ENCODE measurements around the gene KRT36. TPM values are rescaled to one million over a fixed set of nuclear protein-coding genes. Genes with fewer than 3 reads are reported as not detected.

KRT36 gene
- total RNA-seq, 1 donor from 2014 or later, result not detected

DNA sequence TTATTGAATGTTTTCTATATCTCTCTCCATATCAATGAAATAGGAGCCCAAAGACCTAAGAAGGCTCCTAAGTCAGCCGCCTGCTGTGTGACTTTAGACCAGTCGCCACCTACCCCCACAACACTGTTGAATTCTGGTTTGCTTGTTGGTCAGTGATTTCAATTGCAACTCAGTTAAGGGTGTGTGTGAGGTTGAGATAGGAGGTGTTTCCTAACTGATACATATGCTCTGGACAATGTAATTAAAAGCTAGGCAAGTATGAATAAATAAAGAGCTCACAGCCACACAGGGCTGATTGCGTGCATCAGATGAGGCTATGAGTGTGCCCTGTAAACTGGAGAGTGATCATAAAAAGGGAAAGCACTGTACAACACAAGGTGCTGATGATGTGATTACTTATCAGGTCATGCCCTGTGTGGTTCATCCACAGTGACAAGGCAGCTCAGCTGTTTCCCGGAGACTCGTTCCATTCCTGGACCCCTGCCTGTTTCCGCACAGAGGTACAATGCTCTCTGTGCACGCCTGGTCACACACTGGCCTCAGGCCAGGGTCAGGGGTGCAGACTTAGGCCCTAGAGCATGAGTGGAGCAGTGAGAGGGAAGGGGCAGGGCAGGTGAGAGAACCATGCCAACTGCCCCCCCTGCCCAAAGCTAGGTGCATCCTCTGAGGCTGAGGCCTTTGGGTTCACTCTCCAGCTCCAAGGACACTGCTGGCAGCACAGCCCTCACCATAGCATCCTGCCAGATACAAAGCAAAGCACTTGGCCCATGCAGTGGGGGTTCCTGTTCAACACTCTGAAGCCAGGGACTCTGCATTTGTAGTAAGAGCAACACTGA lies 5.5 kb downstream of the KRT36 start:
- intact Hi-C loops (cut with DNase I), result no loop called here
- no peak for DNase-seq (ENCODE audit: low spot score)

GRCh38 chr17:41483531-41483930 lies 6.2 kb downstream of the KRT36 start:
- intact Hi-C loops (cut with DNase I), result no loop called here
- DNase-seq (ENCODE audit: low spot score), result no peak

DNA sequence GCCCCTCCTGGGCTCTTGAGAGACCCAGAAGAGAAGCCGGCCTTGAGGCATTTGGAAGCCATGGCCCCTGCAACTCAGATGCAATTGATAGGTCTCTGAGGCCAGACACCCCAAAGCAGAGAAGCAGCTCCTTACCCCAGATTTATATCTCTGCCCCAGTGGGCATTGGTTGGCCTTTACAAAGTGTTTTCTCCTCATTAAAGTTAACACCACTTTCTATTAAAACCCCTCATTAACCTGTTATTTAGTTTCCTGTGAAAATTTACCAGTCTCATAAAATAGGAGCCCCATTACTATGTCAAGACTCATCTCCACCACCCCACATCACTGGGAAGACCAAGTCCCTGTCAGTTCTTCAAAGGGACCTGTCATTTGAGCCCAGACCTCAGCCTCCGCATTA lies 8.7 kb downstream of the KRT36 start, which contains the start of gene KRT35:
TSS of gene KRT35 (minus strand) at position 116 of the 400 bp plus-strand sequence. CDS start at position 62, 54 bp downstream.
- intact Hi-C loops (cut with DNase I), result no loop called here
- DNase-seq (ENCODE audit: low spot score), result no peak

DNA sequence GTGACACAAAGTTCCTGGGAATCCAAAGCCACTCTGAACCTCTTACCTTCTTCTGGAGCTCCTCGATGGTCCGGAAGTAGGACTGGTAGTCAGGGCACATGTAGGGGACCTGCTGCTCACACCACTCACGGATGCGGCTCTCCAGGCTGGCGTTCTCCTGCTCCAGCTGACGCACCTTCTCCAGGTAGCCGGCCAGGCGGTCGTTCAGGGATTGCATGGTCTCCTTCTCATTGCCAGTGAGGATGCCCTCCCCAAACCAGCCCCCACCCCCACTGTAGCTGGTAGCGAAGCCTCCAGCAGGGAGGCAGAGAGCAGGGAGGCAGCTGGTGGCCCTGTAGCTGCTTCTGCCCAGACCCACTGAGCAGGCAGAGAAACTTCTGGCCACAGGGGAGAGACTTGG lies 9.1 kb downstream of the KRT36 start:
- intact Hi-C loops (cut with DNase I), result no loop called here
- DNase-seq (ENCODE audit: low spot score), result no peak

DNA sequence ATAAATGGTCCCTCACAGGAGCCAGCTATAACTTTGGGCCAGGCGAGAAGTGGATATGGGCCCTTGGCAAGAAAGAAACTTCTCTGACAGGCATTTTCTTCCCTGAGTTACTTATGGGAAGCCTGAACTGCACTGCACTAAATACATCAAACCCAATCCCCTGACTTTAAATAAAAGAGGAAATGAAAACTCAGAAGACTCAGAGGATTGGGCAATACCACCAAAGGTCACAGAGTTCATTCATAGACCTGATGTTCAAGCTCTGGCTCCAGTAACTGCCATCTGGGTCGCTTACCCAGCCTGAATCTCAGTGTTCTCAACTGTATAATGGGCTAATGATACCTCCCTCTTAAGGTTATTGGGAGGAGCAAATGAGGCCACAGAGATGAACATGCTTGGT lies 9.6 kb downstream of the KRT36 start:
- intact Hi-C loops (cut with DNase I), result no loop called here
- no peak for DNase-seq (ENCODE audit: low spot score)

DNA sequence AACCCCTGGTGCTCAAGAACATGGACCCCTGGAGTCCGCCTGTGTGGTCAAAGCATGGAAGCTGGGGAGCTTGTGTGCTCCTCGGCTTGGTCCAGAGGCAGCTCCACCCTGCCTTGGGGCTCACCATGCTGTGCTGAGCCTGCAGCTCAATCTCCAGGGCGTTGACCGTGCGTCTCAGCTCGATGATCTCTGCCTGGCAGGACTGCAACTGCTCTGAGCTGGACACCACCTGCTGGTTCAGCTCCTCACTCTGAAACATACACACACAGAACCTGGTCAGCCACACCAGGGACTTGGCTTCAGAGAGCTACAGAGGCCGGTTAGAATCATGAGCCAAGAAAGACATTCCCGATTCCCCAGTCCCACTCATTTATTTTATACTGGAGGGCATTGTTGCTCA lies 11.5 kb downstream of the KRT36 start:
- no peak for DNase-seq (ENCODE audit: low spot score)
- intact Hi-C loops (cut with DNase I), result no loop called here

DNA sequence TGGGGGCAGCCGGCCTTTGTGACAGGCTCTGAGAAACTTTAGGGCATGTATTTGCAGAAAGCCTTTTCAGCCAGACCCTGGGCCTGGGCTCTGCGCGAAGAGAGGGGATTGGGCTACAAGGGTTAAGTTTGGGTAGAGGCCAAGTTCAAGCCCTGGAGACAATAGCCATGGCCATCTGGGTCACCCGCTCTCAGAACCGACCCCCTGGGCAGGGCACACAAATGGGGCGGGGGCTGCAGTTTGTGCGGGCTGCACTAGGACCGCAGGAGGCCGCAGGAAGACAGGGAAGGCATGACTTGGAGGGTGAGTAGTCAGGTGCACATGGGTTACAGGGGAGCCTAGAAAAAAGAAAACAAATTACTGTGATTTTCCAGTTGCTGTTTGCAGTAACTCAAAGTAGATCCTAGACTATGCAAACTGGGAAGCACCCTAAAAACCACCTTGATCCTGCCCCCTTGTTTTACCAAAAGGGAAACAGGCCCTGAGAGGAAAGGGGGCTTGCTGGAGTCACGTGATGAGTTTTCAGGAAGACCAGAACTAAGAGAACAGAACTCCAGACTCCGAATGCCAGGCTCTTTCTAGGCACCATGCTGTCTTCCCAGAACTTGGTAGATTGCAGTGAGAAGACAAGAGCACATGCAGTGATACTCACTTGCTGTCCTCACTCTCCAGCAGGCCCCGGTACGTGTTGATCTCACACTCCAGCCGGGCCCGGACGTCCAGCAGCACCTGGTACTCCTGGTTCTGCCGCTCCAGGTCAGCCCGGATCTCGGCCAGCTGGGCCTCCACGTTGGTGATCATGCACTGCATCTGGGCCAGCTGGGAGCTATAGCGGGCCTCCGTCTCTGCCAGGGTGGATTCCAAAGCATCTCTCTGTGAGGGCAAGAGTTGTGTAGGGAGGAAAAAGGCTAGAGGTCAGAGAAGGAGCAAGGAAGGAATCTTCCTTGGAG lies 12.6 kb downstream of the KRT36 start:
- no peak for DNase-seq (ENCODE audit: low spot score)
- intact Hi-C loops (cut with DNase I), result no loop called here

- DNase-seq (ENCODE audit: low spot score), result no peak
- intact Hi-C loops (cut with DNase I), result no loop called here
Observed at GRCh38 chr17:41475421-41475820, 14.3 kb downstream of the KRT36 start.

DNA sequence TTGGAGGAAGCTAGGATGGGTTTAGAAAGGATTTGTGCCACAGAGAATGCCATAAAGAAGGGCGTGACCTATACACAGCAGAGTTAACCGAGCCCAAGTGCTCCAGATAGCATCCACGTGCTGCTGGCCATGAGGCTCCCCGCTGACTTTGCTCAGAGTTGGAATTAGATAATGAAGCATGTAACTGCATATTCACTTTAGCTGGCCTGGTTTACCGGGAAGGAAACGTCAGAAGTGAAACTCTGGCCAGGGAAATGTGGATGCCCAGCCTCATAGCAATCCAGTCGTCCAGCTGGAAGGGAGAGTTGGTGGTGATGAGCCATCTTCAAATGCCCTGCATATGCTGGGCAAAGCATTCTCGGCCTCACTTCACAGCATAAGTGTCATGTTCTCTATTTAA lies 14.8 kb downstream of the KRT36 start:
- intact Hi-C loops (cut with DNase I), result no loop called here
- no peak for DNase-seq (ENCODE audit: low spot score)

GRCh38 chr17:41468346-41468745 lies 21.4 kb downstream of the KRT36 start:
- intact Hi-C loops (cut with DNase I), result no loop called here
- DNase-seq (ENCODE audit: low spot score), result no peak

GRCh38 chr17:41467561-41467960 lies 22.1 kb downstream of the KRT36 start:
- DNase-seq (ENCODE audit: low spot score), result no peak
- intact Hi-C loops (cut with DNase I), result no loop called here

GRCh38 chr17:41466988-41467387 lies 22.7 kb downstream of the KRT36 start, which contains the start of gene KRT32:
Gene KRT32 (minus strand): TSS chr17:41467386. CDS start chr17:41467325, 61 bp downstream.
- intact Hi-C loops (cut with DNase I), result no loop called here
- DNase-seq (ENCODE audit: low spot score), result no peak

DNA sequence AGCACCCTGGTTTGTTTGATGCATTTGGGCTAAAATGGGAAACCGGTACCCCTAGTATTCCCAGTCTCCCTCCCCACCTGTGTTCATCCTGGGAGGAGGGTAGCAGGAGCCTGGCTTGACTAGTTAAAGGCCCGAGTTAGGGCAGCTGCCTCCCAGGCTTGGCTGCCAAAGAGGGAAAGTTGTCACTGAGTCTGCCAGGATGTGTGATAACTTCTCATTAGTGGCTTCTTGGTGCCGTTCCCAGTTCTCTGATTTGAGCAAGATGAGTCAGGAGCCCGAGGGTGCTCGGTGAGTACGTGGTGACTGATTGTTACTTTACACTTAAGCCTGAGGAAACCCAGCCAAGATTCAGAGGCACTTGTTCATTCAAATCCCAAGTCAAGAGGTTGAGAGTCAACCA lies 25.0 kb downstream of the KRT36 start:
- intact Hi-C loops (cut with DNase I), result loop anchor here (2.0 kb wide), 1 partner anchor 162 kb away; the partner anchor contains the start of gene KRTAP29-1

DNA sequence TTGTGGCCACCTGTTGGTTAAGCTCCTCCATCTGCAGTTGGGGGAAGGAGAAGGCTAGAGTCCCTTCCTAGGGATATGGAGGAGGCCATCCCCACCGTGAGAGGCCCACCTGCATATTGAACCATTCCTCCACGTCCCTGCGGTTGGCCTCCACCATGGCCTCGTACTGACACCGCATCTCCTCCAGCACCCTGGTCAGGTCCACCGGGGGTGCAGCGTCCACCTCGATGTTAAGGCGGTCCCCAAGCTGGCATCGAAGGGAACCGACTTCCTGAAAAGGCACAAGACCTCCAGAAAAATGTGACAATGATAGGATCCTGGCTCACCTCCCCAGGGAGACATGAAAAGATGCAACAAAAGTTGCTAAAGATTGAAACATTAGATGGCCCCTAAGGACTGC lies 25.5 kb downstream of the KRT36 start:
- intact Hi-C loops (cut with DNase I), result loop anchor here (2.0 kb wide), 1 partner anchor 161 kb away; the partner anchor contains the start of gene KRTAP29-1
- DNase-seq (ENCODE audit: low spot score), result no peak

More for the DNA sequence above, 25.0 kb downstream of the KRT36 start:
- DNase-seq (ENCODE audit: low spot score), result no peak

GRCh38 chr17:41463746-41464145 lies 26.0 kb downstream of the KRT36 start:
- intact Hi-C loops (cut with DNase I), result loop anchor here (2.0 kb wide), 1 partner anchor 161 kb away; the partner anchor contains the start of gene KRTAP29-1
- DNase-seq (ENCODE audit: low spot score), result no peak

DNA sequence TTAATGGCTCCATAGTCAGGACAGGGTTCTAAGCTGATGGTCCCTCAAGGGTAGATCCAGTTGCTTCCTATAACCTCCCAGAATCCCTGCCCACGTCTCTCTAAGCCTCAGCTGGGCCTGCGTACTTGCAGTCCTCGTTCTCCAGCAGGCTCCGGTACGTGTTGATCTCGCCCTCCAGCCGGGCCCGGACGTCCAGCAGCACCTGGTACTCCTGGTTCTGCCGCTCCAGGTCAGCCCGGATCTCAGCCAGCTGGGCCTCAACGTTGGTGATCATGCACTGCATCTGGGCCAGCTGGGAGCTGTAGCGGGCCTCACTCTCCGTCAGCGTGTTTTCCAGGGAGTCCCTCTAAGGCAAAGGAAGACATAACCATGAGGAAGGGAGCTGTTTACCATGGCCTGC lies 27.0 kb downstream of the KRT36 start:
- intact Hi-C loops (cut with DNase I), result no loop called here
- no peak for DNase-seq (ENCODE audit: low spot score)

- DNase-seq (ENCODE audit: low spot score), result no peak
- intact Hi-C loops (cut with DNase I), result no loop called here
Observed at GRCh38 chr17:41457676-41458075, 32.0 kb downstream of the KRT36 start.

- DNase-seq (ENCODE audit: low spot score), result no peak
- intact Hi-C loops (cut with DNase I), result no loop called here
Observed at GRCh38 chr17:41456204-41456603, 33.5 kb downstream of the KRT36 start.

DNA sequence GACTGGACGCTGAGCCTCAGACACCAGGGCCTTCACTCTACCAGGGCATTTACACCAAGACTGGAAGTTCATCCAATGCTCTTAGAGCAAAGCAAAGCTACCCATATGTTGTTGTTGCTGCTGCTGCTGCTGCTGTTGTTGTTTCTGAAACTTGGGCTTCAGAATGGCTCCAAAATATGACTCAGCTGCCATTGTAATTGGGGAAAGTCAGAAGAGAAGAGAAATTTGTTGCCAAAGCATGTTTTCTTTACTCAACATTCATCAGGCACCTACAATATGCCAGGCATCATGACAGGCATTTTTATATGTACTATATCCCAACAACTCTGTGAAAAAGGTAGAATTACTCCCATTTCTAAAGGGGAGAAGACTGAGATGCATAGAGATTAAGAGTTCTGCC lies 34.5 kb downstream of the KRT36 start:
- no peak for DNase-seq (ENCODE audit: low spot score)
- intact Hi-C loops (cut with DNase I), result no loop called here

GRCh38 chr17:41453066-41453465 lies 36.6 kb downstream of the KRT36 start:
- intact Hi-C loops (cut with DNase I), result no loop called here
- no peak for DNase-seq (ENCODE audit: low spot score)

Measured in cardiac septum (tissue), 1 donor.